ENCODE results near the gene FAM98B. TPM values are rescaled to one million over a fixed set of nuclear protein-coding genes. Genes with fewer than 3 reads are reported as not detected.

The FAM98B gene
- total and polyA plus RNA-seq, 2 of the 8 experiments (the other 6 are each of a cell fraction or from before 2014, with no cell fraction given): 5.9 to 48.4 TPM

GRCh38 chr15:38454696-38455090 is 766 bp downstream of the FAM98B start (continued):
- TF ChIP-seq, protein P1, sequence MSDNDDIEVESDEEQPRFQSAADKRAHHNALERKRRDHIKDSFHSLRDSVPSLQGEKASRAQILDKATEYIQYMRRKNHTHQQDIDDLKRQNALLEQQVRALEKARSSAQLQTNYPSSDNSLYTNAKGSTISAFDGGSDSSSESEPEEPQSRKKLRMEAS (IDR thresholded peaks at IDR 0.05): no peak
- TF ChIP-seq, protein P2, sequence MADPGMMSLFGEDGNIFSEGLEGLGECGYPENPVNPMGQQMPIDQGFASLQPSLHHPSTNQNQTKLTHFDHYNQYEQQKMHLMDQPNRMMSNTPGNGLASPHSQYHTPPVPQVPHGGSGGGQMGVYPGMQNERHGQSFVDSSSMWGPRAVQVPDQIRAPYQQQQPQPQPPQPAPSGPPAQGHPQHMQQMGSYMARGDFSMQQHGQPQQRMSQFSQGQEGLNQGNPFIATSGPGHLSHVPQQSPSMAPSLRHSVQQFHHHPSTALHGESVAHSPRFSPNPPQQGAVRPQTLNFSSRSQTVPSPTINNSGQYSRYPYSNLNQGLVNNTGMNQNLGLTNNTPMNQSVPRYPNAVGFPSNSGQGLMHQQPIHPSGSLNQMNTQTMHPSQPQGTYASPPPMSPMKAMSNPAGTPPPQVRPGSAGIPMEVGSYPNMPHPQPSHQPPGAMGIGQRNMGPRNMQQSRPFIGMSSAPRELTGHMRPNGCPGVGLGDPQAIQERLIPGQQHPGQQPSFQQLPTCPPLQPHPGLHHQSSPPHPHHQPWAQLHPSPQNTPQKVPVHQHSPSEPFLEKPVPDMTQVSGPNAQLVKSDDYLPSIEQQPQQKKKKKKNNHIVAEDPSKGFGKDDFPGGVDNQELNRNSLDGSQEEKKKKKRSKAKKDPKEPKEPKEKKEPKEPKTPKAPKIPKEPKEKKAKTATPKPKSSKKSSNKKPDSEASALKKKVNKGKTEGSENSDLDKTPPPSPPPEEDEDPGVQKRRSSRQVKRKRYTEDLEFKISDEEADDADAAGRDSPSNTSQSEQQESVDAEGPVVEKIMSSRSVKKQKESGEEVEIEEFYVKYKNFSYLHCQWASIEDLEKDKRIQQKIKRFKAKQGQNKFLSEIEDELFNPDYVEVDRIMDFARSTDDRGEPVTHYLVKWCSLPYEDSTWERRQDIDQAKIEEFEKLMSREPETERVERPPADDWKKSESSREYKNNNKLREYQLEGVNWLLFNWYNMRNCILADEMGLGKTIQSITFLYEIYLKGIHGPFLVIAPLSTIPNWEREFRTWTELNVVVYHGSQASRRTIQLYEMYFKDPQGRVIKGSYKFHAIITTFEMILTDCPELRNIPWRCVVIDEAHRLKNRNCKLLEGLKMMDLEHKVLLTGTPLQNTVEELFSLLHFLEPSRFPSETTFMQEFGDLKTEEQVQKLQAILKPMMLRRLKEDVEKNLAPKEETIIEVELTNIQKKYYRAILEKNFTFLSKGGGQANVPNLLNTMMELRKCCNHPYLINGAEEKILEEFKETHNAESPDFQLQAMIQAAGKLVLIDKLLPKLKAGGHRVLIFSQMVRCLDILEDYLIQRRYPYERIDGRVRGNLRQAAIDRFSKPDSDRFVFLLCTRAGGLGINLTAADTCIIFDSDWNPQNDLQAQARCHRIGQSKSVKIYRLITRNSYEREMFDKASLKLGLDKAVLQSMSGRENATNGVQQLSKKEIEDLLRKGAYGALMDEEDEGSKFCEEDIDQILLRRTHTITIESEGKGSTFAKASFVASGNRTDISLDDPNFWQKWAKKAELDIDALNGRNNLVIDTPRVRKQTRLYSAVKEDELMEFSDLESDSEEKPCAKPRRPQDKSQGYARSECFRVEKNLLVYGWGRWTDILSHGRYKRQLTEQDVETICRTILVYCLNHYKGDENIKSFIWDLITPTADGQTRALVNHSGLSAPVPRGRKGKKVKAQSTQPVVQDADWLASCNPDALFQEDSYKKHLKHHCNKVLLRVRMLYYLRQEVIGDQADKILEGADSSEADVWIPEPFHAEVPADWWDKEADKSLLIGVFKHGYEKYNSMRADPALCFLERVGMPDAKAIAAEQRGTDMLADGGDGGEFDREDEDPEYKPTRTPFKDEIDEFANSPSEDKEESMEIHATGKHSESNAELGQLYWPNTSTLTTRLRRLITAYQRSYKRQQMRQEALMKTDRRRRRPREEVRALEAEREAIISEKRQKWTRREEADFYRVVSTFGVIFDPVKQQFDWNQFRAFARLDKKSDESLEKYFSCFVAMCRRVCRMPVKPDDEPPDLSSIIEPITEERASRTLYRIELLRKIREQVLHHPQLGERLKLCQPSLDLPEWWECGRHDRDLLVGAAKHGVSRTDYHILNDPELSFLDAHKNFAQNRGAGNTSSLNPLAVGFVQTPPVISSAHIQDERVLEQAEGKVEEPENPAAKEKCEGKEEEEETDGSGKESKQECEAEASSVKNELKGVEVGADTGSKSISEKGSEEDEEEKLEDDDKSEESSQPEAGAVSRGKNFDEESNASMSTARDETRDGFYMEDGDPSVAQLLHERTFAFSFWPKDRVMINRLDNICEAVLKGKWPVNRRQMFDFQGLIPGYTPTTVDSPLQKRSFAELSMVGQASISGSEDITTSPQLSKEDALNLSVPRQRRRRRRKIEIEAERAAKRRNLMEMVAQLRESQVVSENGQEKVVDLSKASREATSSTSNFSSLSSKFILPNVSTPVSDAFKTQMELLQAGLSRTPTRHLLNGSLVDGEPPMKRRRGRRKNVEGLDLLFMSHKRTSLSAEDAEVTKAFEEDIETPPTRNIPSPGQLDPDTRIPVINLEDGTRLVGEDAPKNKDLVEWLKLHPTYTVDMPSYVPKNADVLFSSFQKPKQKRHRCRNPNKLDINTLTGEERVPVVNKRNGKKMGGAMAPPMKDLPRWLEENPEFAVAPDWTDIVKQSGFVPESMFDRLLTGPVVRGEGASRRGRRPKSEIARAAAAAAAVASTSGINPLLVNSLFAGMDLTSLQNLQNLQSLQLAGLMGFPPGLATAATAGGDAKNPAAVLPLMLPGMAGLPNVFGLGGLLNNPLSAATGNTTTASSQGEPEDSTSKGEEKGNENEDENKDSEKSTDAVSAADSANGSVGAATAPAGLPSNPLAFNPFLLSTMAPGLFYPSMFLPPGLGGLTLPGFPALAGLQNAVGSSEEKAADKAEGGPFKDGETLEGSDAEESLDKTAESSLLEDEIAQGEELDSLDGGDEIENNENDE (IDR thresholded peaks at IDR 0.05; ENCODE audit: insufficient replicate concordance, low read length): no peak
